Adrenal gland (tissue), 5 donors: ENCODE results near the gene ZNF576.

ENCODE experiments used
- POLR2A ChIP-seq, 2 donors: fragments of 450-650 bp; IDR thresholded peaks; one replicate each; pipeline ENCODE4 v1.6.1; 2017; ENCODE audit warnings: antibody characterized with exemption in 2 of 2, mild to moderate bottlenecking in 2 of 2, moderate library complexity in 1 of 2
- TF ChIP-seq, protein P1 (sequence below), 6 experiments: fragments of 450-650 bp in 4 of 6; fragments of 200-600 bp in 2 of 6; sonication (generic) in 1 of 6; IDR thresholded peaks; 1 replicate in 5 of 6; 2 replicates in 1 of 6; pipeline versions ENCODE4 v1.5.1 to v1.8.0; 2016 to 2021; ENCODE audit warnings: antibody characterized with exemption in 6 of 6, mild to moderate bottlenecking in 2 of 6, moderate library complexity in 1 of 6
- donor health status: DM: no; HTN: no; CAD: no.

DNA sequence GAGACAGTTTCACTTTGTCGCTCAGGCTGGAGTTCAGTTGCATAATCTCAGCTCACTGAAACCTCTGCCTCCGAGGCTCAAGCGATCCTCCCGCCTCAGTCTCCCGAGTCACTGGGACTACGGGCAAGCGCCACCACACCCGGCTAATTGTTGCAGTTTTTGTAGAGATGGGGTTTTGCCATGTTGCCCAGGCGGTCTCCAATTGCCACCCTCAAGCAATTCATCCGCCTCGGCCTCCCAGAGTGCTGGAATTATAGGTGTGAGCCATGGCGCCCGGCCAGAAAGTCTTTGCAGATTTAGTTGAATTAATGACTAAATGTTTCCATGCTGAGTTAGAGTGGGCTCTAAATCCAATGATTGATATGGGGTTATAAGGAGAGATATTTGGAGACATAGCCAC lies 47.8 kb downstream of the ZNF576 start:
- TF ChIP-seq POLR2A (IDR thresholded peaks at IDR 0.05), result no peak
- TF ChIP-seq, protein P1, sequence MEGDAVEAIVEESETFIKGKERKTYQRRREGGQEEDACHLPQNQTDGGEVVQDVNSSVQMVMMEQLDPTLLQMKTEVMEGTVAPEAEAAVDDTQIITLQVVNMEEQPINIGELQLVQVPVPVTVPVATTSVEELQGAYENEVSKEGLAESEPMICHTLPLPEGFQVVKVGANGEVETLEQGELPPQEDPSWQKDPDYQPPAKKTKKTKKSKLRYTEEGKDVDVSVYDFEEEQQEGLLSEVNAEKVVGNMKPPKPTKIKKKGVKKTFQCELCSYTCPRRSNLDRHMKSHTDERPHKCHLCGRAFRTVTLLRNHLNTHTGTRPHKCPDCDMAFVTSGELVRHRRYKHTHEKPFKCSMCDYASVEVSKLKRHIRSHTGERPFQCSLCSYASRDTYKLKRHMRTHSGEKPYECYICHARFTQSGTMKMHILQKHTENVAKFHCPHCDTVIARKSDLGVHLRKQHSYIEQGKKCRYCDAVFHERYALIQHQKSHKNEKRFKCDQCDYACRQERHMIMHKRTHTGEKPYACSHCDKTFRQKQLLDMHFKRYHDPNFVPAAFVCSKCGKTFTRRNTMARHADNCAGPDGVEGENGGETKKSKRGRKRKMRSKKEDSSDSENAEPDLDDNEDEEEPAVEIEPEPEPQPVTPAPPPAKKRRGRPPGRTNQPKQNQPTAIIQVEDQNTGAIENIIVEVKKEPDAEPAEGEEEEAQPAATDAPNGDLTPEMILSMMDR (IDR thresholded peaks at IDR 0.05), result no peak
